SK-N-SH treated with all-trans-retinoic acid at 6 μM for 48 hours (cell line): ENCODE data around the gene FPGS.

Experiments
- GLIS3 ChIP-seq: fragments of 250-450 bp; sonication (Bioruptor Pico); IDR thresholded peaks from 2 replicates; pipeline ENCODE4 v1.5.0; 2020; ENCODE audit warnings: mild to moderate bottlenecking, moderate library complexity
- ZC3H10 ChIP-seq: fragments of 250-450 bp; sonication (Bioruptor Pico); IDR thresholded peaks from 2 replicates; pipeline ENCODE4 v1.5.1; 2021; ENCODE audit warnings: mild to moderate bottlenecking, moderate library complexity

GRCh38 chr9:127762111-127762676, 40.5 kb upstream of the FPGS start:
- TF ChIP-seq GLIS3 (CRISPR knock-in tag) (no peak), ZC3H10 (CRISPR knock-in tag) (no peak)
